KMS-11 (cell line): Measurements from ENCODE around the gene HPGDS.

Experiments
- H2AFZ ChIP-seq: fragments of 200-600 bp; sonication (generic); 2 replicates; pipeline ENCODE4 v1.6.1; 2016; ENCODE audit warnings: antibody characterized with exemption, mixed run types, low read depth
- H3K27ac ChIP-seq: fragments of 200-600 bp; sonication (generic); 2 replicates; pipeline ENCODE4 v1.6.1; 2016; ENCODE audit warnings: mild to moderate bottlenecking, mixed run types
- H3K27me3 ChIP-seq: fragments of 200-600 bp; sonication (generic); 2 replicates; pipeline ENCODE4 v1.6.1; 2017; ENCODE audit warnings: mild to moderate bottlenecking, low read depth, mixed run types, moderate library complexity; ENCODE audit not compliant: insufficient read depth
- H3K36me3 ChIP-seq: fragments of 200-600 bp; sonication (generic); 2 replicates; pipeline ENCODE4 v1.6.1; 2017; ENCODE audit warnings: mild to moderate bottlenecking, mixed run types; ENCODE audit not compliant: insufficient read depth
- H3K4me1 ChIP-seq: fragments of 200-600 bp; sonication (generic); 2 replicates; pipeline ENCODE4 v1.6.1; 2016; ENCODE audit warnings: mild to moderate bottlenecking, low read depth, mixed run types; ENCODE audit not compliant: poor library complexity, severe bottlenecking
- H3K4me2 ChIP-seq: fragments of 200-600 bp; sonication (generic); 2 replicates; pipeline ENCODE4 v1.7.0; 2016; ENCODE audit warnings: mild to moderate bottlenecking, mixed run types
- H3K4me3 ChIP-seq: fragments of 200-600 bp; sonication (generic); IDR thresholded peaks from 2 replicates; pipeline ENCODE4 v1.6.1; 2017; ENCODE audit warnings: low read depth, low read length, mixed read lengths; ENCODE audit not compliant: insufficient read depth
- H3K79me2 ChIP-seq: fragments of 200-600 bp; sonication (generic); 2 replicates; pipeline ENCODE4 v1.6.1; 2016; ENCODE audit warnings: low read depth, mixed run types; ENCODE audit not compliant: insufficient read depth
- H3K9ac ChIP-seq: fragments of 200-600 bp; sonication (generic); 2 replicates; pipeline ENCODE4 v1.6.1; 2016; ENCODE audit warnings: mild to moderate bottlenecking, mixed run types
- H4K20me1 ChIP-seq: fragments of 200-600 bp; sonication (generic); 2 replicates; pipeline ENCODE4 v1.6.1; 2016; ENCODE audit warnings: mild to moderate bottlenecking, mixed run types; ENCODE audit not compliant: insufficient read depth
- TF ChIP-seq, protein P1 (sequence below): fragments of 200-600 bp; sonication (generic); conservative IDR thresholded peaks from 2 replicates; pipeline ENCODE4 v1.6.1; 2017; ENCODE audit warnings: low read depth, mild to moderate bottlenecking, antibody characterized with exemption, low read length, moderate library complexity, mixed read lengths

Gene HPGDS

DNA sequence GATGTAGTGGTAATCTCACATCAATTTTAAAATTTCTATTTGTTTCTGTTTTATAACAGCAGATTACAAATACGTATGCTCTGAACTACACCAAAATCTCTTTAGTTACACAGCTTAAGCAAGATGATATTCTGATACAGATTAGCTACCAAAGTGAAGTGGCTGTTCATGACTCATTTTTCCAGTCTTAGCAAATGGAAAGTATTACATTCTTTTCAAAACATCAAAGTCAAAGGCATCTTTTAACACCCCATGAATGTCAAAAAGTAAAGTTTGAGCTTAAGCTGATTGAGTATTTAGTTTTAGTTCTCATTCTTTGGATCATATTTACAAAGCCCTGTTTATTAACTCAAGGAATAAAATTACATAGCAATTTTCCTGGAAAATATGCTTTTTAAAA lies 6.6 kb upstream of the HPGDS start:
- TF ChIP-seq, protein P1, sequence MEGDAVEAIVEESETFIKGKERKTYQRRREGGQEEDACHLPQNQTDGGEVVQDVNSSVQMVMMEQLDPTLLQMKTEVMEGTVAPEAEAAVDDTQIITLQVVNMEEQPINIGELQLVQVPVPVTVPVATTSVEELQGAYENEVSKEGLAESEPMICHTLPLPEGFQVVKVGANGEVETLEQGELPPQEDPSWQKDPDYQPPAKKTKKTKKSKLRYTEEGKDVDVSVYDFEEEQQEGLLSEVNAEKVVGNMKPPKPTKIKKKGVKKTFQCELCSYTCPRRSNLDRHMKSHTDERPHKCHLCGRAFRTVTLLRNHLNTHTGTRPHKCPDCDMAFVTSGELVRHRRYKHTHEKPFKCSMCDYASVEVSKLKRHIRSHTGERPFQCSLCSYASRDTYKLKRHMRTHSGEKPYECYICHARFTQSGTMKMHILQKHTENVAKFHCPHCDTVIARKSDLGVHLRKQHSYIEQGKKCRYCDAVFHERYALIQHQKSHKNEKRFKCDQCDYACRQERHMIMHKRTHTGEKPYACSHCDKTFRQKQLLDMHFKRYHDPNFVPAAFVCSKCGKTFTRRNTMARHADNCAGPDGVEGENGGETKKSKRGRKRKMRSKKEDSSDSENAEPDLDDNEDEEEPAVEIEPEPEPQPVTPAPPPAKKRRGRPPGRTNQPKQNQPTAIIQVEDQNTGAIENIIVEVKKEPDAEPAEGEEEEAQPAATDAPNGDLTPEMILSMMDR, result no peak
- no peaks in the 10 kb centered on the region for H3K79me2 ChIP-seq
- H2AFZ ChIP-seq, result no peak overlapping the region
- no peak overlapping the region for H3K4me3 ChIP-seq
- no peaks in the 10 kb centered on the region for H3K27me3 ChIP-seq
- H3K9ac ChIP-seq, result no peak overlapping the region
- H3K27ac ChIP-seq, result no peak overlapping the region
- H4K20me1 ChIP-seq, result no peaks in the 10 kb centered on the region
- no peaks in the 10 kb centered on the region for H3K36me3 ChIP-seq
- no peaks in the 10 kb centered on the region for H3K4me1 ChIP-seq
- H3K4me2 ChIP-seq, result no peak overlapping the region

DNA sequence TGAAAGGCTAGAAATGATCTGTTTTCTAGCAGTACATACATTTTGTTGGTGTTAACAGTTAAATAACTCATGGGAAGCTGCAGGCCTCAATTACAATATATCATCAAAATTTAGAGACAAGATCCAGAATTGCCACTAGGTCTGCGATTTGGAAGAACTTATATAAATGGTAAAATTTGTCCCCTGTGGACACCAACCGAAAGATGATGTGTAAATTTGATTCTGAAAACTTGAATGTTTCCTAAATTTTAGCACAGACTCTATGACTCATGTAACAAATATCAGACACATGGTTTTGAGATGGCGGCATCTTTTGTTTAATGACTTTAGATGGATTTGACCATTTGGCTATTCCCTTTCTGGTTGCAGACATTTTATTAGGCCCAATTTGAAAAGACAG lies 6.0 kb upstream of the HPGDS start:
- no peaks in the 10 kb centered on the region for H3K4me1 ChIP-seq
- H3K9ac ChIP-seq, result no peak overlapping the region
- H3K4me2 ChIP-seq, result no peak overlapping the region
- H3K36me3 ChIP-seq, result no peaks in the 10 kb centered on the region
- TF ChIP-seq, protein P1, result no peak
- no peaks in the 10 kb centered on the region for H3K79me2 ChIP-seq
- H4K20me1 ChIP-seq, result no peaks in the 10 kb centered on the region
- H2AFZ ChIP-seq, result no peak overlapping the region
- H3K27ac ChIP-seq, result no peak overlapping the region
- no peak overlapping the region for H3K4me3 ChIP-seq
- H3K27me3 ChIP-seq, result no peaks in the 10 kb centered on the region

DNA sequence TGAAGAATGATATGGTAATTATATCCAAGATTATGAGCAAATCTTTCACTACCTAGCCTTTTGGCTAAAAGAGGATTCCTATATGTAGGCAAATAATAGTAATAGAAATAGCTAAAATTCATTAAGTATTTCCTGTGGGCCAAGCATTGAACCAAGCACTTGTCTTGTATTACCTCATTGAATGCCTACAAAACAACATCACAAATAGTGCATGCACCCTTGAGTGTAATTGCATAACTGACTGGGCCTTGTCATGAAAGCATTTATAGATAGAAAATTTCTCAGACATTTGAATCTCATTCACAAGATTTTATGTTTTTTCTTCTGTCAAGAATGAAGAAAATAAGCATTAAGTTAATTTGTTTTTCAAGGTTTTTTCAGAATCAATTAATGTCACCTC lies 3.9 kb upstream of the HPGDS start:
- no peak overlapping the region for H3K4me3 ChIP-seq
- H4K20me1 ChIP-seq, result no peaks in the 10 kb centered on the region
- no peaks in the 10 kb centered on the region for H3K79me2 ChIP-seq
- H3K4me2 ChIP-seq, result no peak overlapping the region
- TF ChIP-seq, protein P1, result no peak
- H3K36me3 ChIP-seq, result no peaks in the 10 kb centered on the region
- no peak overlapping the region for H3K9ac ChIP-seq
- no peaks in the 10 kb centered on the region for H3K4me1 ChIP-seq
- no peak overlapping the region for H3K27ac ChIP-seq
- no peak overlapping the region for H2AFZ ChIP-seq
- no peaks in the 10 kb centered on the region for H3K27me3 ChIP-seq

DNA sequence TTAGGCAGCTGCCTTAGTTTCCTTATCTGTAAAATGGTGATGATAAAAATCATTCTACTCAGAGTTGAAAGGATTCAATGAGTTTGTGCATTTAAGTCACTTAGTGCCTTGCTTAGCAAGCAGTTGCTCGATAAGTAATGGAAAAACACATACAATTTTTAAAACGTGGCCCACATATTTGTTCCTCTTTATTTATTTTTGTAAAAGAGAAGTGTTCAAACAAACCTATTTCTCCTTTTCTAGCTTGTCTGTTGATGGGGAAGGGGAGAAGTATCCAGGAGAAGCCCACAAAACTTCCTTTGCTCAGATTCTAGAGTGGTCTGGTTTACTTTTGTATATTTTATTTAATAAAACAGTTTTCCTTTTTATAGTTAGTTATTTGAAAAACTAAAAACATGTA lies 3.3 kb upstream of the HPGDS start:
- Histone ChIP-seq H3K9ac (no peak overlapping the region), H3K4me3 (no peak overlapping the region), H3K79me2 (no peaks in the 10 kb centered on the region), H3K4me2 (no peak overlapping the region), H2AFZ (no peak overlapping the region), H3K27ac (no peak overlapping the region), H3K36me3 (no peaks in the 10 kb centered on the region), H3K4me1 (no peaks in the 10 kb centered on the region), H3K27me3 (no peaks in the 10 kb centered on the region), H4K20me1 (no peaks in the 10 kb centered on the region)
- TF ChIP-seq, protein P1, result no peak

DNA sequence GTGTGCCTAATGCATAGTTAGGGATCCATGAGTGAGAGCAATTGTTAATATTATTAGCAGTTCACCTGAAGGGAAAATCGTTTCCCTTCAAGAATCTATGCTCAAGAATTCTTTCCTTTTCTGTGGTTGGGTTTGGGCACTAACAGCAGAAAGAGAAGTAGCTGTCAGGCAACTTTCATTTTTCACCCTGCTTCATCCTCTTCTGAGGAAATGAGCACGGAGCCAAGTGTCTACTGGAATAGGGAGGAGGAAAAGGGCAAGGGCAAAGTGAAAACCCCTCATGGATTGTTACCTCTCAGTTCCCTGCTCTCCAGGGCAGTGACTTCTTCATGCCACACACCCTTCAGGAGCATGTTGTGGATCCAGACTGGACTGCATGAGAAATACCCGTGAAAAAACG lies 2.6 kb upstream of the HPGDS start:
- TF ChIP-seq, protein P1, result no peak
- no peaks in the 10 kb centered on the region for H4K20me1 ChIP-seq
- no peak overlapping the region for H3K9ac ChIP-seq
- no peaks in the 10 kb centered on the region for H3K27me3 ChIP-seq
- H3K27ac ChIP-seq, result no peak overlapping the region
- H3K79me2 ChIP-seq, result no peaks in the 10 kb centered on the region
- H2AFZ ChIP-seq, result no peak overlapping the region
- no peaks in the 10 kb centered on the region for H3K4me1 ChIP-seq
- no peak overlapping the region for H3K4me2 ChIP-seq
- H3K36me3 ChIP-seq, result no peaks in the 10 kb centered on the region
- H3K4me3 ChIP-seq, result no peak overlapping the region
